Thyroid gland (tissue), 4 donors: Measurements from ENCODE around the gene YJU2. TPM values are rescaled to one million over a fixed set of nuclear protein-coding genes. Genes with fewer than 3 reads are reported as not detected.
"Not testable (repeated sequence)": the region's sequence is repeated elsewhere in the genome, so short reads cannot be mapped to it uniquely, and the experiment has no call there.

Experiments used
- DNase-seq, 2 donors: peaks; one replicate each; pipeline ENCODE4 v3.0.0-alpha.2; 2019
- H3K27ac ChIP-seq, 3 donors: fragments of 200-600 bp; sonication (generic); 1 replicate in 2 of 3; 2 replicates in 1 of 3; pipeline ENCODE4 v1.5.1; 2016 to 2019; ENCODE audit warnings: mild to moderate bottlenecking in 1 of 3, moderate library complexity in 1 of 3
- H3K27me3 ChIP-seq: fragments of 200-600 bp; sonication (generic); one replicate; pipeline ENCODE4 v1.5.1; 2019
- H3K36me3 ChIP-seq, 2 donors: fragments of 200-600 bp; sonication (generic); one replicate each; pipeline ENCODE4 v1.5.1; 2016 to 2019
- H3K4me1 ChIP-seq, 2 donors: fragments of 200-600 bp; sonication (generic); one replicate each; pipeline ENCODE4 v1.5.1; 2017 to 2019
- H3K4me3 ChIP-seq, 3 donors: fragments of 200-600 bp; sonication (generic); replicated peaks in 1 of 3; 1 replicate in 2 of 3; 2 replicates in 1 of 3; pipeline ENCODE4 v1.5.1; 2016; ENCODE audit warnings: mild to moderate bottlenecking in 1 of 3
- H3K9me3 ChIP-seq: fragments of 200-600 bp; sonication (generic); one replicate; pipeline ENCODE4 v1.5.1; 2017
- POLR2A ChIP-seq, 2 donors: fragments of 450-650 bp; IDR thresholded peaks; one replicate each; pipeline ENCODE4 v1.6.1; 2017; ENCODE audit warnings: antibody characterized with exemption in 2 of 2, mild to moderate bottlenecking in 2 of 2, moderate library complexity in 1 of 2
- WGBS, 2 donors: methylation state at CpG; one replicate each; pipeline ENCODE4 v1.1.5; 2017; 5-methylcytosine and 5-hydroxymethylcytosine counted together
- intact Hi-C: fragments of 100-400 bp; cut with DNase I; formaldehyde crosslinking; loops from one replicate; pipeline ENCODE4 v1.15.1; 2023
- total RNA-seq, 4 donors: library from RNA; depleted of rRNA; stranded (reverse); fragments of >200 nt; gene quantifications; one replicate each; pipeline ENCODE4 v1.2.3, GENCODE V29; 2016
- TF ChIP-seq, protein P1 (sequence below), 6 experiments: fragments of 200-600 bp in 3 of 6; fragments of 450-650 bp in 3 of 6; sonication (generic) in 3 of 6; IDR thresholded peaks; one replicate each; pipeline ENCODE4 v1.5.1; 2016 to 2019; ENCODE audit warnings: antibody characterized with exemption in 6 of 6, mild to moderate bottlenecking in 2 of 6, inconsistent platforms in 1 of 6, moderate library complexity in 1 of 6

Gene YJU2
- total RNA-seq, 4 donors from 2014 or later: 25.9 to 34.1 (median 31.3) TPM

DNA sequence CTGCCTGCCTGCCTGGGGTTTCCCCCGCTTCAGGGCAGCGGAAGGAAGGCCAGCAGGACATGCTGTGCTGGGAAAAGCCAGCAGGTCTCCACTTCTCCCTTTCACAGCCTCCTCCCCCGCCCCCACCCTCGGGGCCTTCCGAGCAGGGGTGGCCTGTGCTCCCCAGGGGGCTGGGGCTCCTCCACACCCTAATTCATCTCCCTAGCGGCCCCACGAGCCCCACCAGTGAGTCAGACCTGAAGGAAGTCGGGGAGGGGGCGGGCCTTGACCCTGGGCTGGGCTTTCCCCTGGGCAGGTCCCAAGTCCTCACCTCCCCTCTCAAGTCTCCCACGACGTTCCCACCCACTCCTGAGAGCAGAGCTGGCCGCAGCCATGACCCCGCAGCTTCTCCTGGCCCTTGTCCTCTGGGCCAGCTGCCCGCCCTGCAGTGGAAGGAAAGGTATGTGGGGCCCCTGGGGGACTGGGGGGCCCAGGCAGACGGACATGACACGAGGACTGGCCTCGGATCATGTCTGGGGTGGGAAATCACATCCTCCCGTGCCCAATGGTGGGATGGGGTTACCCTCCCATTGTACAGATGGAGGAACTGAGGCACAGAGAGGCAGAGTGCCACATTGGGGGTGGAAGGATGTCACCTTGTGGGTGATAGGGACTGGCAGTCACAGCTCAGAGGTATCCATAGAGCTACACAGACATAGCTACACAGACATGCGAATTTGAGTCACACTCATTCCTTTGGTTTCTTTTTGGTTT, 17.5 kb upstream of the YJU2 start, which contains the start of gene EBI3:
Gene EBI3 (plus strand): TSS at position 345 of the 753 bp plus-strand sequence. CDS start 28 bp downstream, at position 373.
- DNase-seq: peak in 1 of 2 donors; percentile 3
- no peak for TF ChIP-seq POLR2A (IDR thresholded peaks at IDR 0.05)
- TF ChIP-seq, protein P1, sequence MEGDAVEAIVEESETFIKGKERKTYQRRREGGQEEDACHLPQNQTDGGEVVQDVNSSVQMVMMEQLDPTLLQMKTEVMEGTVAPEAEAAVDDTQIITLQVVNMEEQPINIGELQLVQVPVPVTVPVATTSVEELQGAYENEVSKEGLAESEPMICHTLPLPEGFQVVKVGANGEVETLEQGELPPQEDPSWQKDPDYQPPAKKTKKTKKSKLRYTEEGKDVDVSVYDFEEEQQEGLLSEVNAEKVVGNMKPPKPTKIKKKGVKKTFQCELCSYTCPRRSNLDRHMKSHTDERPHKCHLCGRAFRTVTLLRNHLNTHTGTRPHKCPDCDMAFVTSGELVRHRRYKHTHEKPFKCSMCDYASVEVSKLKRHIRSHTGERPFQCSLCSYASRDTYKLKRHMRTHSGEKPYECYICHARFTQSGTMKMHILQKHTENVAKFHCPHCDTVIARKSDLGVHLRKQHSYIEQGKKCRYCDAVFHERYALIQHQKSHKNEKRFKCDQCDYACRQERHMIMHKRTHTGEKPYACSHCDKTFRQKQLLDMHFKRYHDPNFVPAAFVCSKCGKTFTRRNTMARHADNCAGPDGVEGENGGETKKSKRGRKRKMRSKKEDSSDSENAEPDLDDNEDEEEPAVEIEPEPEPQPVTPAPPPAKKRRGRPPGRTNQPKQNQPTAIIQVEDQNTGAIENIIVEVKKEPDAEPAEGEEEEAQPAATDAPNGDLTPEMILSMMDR (IDR thresholded peaks at IDR 0.05): no peak
- intact Hi-C loops: no loop called here
- Histone ChIP-seq H3K4me1 (no peaks in the 10 kb centered on the region), H3K4me3 (no peak within 1 kb of the TSS), H3K36me3 (no peaks in the 10 kb centered on the region), H3K9me3 (no peaks in the 10 kb centered on the region), H3K27ac (no peak within 1 kb of the TSS), H3K27me3 (peaks cover 4% of the 10 kb centered on the region)
- WGBS, 2 donors: 17% methylated on average over 14 to 15 of the region's 19 CpGs

DNA sequence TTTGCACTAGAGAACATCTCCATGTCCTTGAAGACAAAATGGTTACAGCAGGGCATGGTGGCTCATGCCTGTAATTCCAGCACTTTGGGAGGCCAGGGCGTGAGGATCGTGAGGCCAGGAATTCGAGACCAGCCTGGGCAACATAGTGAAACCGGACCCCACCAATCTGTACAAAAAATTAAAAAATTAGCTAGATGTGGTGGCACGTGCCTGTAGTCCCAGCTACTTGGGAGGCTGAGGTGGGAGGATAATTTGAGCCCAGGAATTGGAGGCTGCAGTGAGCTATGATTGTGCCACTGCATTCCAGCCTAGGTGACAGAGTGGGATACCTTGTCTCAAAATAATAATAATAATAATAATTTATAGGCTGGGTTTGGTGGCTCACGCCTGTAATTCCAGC, 16.6 kb upstream of the YJU2 start:
- intact Hi-C loops, H3K36me3 ChIP-seq, H3K27ac ChIP-seq, H3K27me3 ChIP-seq, H3K4me3 ChIP-seq, H3K9me3 ChIP-seq, DNase-seq, H3K4me1 ChIP-seq: not testable (repeated sequence)
- 85 to 86% methylated on average over 6 of the region's 6 CpGs for WGBS, 2 donors

DNA sequence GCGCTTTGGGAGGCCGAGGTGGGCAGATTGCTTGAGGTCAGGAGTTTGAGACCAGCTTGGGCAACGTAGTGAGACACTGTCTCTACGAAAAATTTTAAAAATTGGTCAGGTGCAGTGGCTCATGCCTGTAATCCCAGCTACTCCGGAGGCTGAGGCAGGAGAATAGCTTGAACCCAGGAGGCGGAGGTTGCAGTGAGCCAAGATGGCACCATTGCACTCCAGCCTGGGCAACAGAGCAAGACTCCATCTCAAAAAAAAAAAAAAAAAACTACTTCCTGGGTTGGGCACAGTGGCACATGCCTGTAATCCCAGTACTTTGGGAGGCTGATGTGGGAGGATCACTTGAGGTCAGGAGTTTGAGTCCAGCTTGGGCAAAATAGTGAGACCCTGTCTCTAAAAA, 15.4 kb upstream of the YJU2 start:
- 88 to 92% methylated on average over 4 to 6 of the region's 6 CpGs for WGBS, 2 donors
- H3K27ac ChIP-seq, H3K4me1 ChIP-seq, DNase-seq, H3K9me3 ChIP-seq, H3K4me3 ChIP-seq, H3K27me3 ChIP-seq, intact Hi-C loops, H3K36me3 ChIP-seq: not testable (repeated sequence)

DNA sequence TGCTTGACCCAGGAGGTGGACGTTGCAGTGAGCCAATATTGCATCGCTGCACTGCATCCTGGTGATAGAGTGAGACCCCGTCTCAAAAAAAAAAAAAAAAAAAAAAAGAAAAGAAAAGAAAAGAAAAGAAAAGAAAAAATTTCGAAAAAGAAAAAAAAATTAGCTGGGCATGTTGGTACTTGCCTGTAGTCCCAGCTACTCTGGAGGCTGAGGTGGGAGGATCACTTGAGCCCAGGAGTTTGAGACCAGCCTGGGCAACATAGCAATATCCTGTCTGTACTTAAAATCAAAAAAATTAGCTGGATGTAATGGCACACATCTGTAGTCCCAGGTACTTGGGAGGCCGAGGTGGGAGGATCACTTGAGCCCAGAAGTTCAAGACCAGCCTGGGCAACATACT, 14.7 kb upstream of the YJU2 start:
- H3K36me3 ChIP-seq, H3K4me1 ChIP-seq, H3K9me3 ChIP-seq, H3K27me3 ChIP-seq, intact Hi-C loops, H3K4me3 ChIP-seq, DNase-seq, H3K27ac ChIP-seq: not testable (repeated sequence)
- 84% methylated on average over 5 of the region's 5 CpGs for WGBS, 2 donors

DNA sequence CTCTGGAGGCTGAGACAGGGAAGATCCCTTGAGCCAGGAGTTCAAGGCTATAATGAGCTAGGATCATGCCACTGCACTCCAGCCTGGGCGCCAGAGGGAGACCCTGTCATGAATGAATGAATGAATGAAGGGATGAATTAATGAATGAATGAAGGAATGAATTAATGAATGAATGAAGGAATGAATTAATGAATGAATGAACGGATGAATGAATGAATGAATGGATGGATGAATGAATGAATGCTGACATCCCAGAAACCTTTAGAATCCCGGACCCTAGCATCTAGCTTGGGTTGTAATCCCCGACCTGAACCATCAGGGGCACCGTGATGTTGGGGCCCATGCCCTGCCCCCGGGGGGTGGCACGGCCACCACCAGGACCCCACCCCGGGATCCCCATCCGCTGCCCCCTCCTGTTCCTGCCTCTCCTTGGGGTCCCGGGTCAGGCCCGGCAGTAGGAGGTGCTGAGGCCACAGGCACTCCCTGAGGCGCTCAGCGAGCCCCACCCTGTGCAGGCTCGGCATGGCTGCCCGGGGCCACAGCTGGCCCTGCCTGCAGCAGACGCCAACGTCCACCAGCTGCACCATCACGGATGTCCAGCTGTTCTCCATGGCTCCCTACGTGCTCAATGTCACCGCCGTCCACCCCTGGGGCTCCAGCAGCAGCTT, 14.1 kb upstream of the YJU2 start:
- peaks cover 4% of the 10 kb centered on the region for H3K27me3 ChIP-seq
- no peaks in the 10 kb centered on the region for H3K9me3 ChIP-seq
- TF ChIP-seq, protein P1 (IDR thresholded peaks at IDR 0.05): no peak
- TF ChIP-seq POLR2A (IDR thresholded peaks at IDR 0.05): no peak
- intact Hi-C loops: no loop called here
- no peak for DNase-seq
- no peak overlapping the region for H3K27ac ChIP-seq
- no peak overlapping the region for H3K4me3 ChIP-seq
- no peaks in the 10 kb centered on the region for H3K4me1 ChIP-seq
- 61 to 62% methylated on average over 10 to 11 of the region's 21 CpGs for WGBS, 2 donors
- no peaks in the 10 kb centered on the region for H3K36me3 ChIP-seq

DNA sequence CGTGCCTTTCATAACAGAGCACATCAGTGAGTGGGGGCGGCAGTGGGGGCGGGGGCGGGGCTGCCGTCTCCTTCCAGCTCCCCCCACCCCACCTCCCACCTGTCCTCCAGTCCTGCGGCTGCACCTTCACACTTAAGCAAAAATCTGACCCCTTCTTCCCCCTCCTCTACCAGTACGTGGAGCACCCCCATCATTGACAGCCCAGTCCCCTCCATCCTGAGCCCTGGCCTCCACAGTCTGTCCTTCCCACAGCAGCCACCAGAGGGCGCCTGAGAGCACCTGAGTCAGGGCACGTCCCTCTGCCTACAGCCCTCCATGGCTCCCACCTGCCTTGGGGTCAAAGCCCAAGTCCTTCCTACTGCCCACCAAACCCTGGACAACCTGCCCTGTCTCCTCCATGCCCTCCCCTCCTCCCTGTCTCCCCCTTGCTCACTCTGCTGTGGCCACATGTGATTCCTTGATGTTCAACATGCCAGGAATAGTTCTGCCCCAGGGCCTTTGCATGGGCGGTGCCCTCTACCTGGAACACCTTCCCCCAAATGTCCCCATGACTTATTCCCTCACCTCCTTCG, 13.5 kb upstream of the YJU2 start:
- H3K27ac ChIP-seq: no peak overlapping the region
- H3K4me1 ChIP-seq: no peaks in the 10 kb centered on the region
- peaks cover 4% of the 10 kb centered on the region for H3K27me3 ChIP-seq
- H3K4me3 ChIP-seq: no peak overlapping the region
- H3K9me3 ChIP-seq: no peaks in the 10 kb centered on the region
- no peaks in the 10 kb centered on the region for H3K36me3 ChIP-seq
- TF ChIP-seq, protein P1 (IDR thresholded peaks at IDR 0.05): peak in 2 of 6 experiments; percentile 27 to 48
- TF ChIP-seq POLR2A (IDR thresholded peaks at IDR 0.05): no peak
- 29 to 35% methylated on average over 11 of the region's 11 CpGs for WGBS, 2 donors
- DNase-seq: peak in 1 of 2 donors; percentile 21
- intact Hi-C loops: no loop called here
